ENCODE results near the gene PAPPA. TPM values are rescaled to one million over a fixed set of nuclear protein-coding genes. Genes with fewer than 3 reads are reported as not detected.

Gene PAPPA
- total RNA-seq, 1 experiment from 2014 or later = 0.22 TPM

- Mint-ChIP-seq H3K27ac (no peak overlapping the region), H3K36me3 (peaks cover 3% of the 10 kb centered on the region; the same call in 1 of the 2 replicates), H3K27me3 (ENCODE audit: low read depth) (no peaks in the 10 kb centered on the region), H3K4me1 (no peaks in the 10 kb centered on the region), H3K4me3 (no peak overlapping the region), H3K9me3 (no peaks in the 10 kb centered on the region)
- ChIA-PET CTCF (interaction anchor here (0.7 to 2.7 kb wide), 2 partner anchors 72 to 139 kb away, joined by 3 to 5 read pairs; no protein-coding TSS in a partner anchor), POLR2A (no interaction called here)
- no peak for TF ChIP-seq ZNF396 (CRISPR knock-in tag; IDR thresholded peaks at IDR 0.05; ENCODE audit: borderline replicate concordance)
- TF ChIP-seq, protein P1, sequence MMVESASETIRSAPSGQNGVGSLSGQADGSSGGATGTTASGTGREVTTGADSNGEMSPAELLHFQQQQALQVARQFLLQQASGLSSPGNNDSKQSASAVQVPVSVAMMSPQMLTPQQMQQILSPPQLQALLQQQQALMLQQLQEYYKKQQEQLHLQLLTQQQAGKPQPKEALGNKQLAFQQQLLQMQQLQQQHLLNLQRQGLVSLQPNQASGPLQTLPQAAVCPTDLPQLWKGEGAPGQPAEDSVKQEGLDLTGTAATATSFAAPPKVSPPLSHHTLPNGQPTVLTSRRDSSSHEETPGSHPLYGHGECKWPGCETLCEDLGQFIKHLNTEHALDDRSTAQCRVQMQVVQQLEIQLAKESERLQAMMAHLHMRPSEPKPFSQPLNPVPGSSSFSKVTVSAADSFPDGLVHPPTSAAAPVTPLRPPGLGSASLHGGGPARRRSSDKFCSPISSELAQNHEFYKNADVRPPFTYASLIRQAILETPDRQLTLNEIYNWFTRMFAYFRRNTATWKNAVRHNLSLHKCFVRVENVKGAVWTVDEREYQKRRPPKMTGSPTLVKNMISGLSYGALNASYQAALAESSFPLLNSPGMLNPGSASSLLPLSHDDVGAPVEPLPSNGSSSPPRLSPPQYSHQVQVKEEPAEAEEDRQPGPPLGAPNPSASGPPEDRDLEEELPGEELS (CRISPR knock-in tag; IDR thresholded peaks at IDR 0.05) = no peak
- no peak for TF ChIP-seq ZNF671 (CRISPR knock-in tag; IDR thresholded peaks at IDR 0.05)
- no peak for TF ChIP-seq TCF7 (CRISPR knock-in tag; IDR thresholded peaks at IDR 0.05; ENCODE audit: low read depth)
- TF ChIP-seq NFYB (CRISPR knock-in tag; conservative IDR thresholded peaks at IDR 0.05; ENCODE audit: low read depth) = no peak
- TF ChIP-seq ATF6 (CRISPR knock-in tag; IDR thresholded peaks at IDR 0.05) = no peak
- TF ChIP-seq, protein P2, sequence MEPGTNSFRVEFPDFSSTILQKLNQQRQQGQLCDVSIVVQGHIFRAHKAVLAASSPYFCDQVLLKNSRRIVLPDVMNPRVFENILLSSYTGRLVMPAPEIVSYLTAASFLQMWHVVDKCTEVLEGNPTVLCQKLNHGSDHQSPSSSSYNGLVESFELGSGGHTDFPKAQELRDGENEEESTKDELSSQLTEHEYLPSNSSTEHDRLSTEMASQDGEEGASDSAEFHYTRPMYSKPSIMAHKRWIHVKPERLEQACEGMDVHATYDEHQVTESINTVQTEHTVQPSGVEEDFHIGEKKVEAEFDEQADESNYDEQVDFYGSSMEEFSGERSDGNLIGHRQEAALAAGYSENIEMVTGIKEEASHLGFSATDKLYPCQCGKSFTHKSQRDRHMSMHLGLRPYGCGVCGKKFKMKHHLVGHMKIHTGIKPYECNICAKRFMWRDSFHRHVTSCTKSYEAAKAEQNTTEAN (CRISPR knock-in tag; IDR thresholded peaks at IDR 0.05) = no peak
- TF ChIP-seq ELF4 (CRISPR knock-in tag; IDR thresholded peaks at IDR 0.05; ENCODE audit: low read depth) = no peak
- TF ChIP-seq, protein P3, sequence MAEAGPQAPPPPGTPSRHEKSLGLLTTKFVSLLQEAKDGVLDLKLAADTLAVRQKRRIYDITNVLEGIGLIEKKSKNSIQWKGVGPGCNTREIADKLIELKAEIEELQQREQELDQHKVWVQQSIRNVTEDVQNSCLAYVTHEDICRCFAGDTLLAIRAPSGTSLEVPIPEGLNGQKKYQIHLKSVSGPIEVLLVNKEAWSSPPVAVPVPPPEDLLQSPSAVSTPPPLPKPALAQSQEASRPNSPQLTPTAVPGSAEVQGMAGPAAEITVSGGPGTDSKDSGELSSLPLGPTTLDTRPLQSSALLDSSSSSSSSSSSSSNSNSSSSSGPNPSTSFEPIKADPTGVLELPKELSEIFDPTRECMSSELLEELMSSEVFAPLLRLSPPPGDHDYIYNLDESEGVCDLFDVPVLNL (CRISPR knock-in tag; IDR thresholded peaks at IDR 0.05; ENCODE audit: borderline replicate concordance, low read depth) = no peak
- TF ChIP-seq, protein P4, sequence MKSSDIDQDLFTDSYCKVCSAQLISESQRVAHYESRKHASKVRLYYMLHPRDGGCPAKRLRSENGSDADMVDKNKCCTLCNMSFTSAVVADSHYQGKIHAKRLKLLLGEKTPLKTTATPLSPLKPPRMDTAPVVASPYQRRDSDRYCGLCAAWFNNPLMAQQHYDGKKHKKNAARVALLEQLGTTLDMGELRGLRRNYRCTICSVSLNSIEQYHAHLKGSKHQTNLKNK (CRISPR knock-in tag; IDR thresholded peaks at IDR 0.05) = no peak
- no peak for TF ChIP-seq ZNF416 (CRISPR knock-in tag; IDR thresholded peaks at IDR 0.05)
- no peak for TF ChIP-seq RORB (CRISPR knock-in tag; IDR thresholded peaks at IDR 0.05)
- ATAC-seq (no peak), DNase-seq (ENCODE audit: low spot score) (no peak)
Observed at GRCh38 chr9:116423149-116423548, 269.6 kb downstream of the PAPPA start.

GRCh38 chr9:116425244-116425643 is 271.7 kb downstream of the PAPPA start:
- ATAC-seq = no peak
- no peaks in the 10 kb centered on the region for H3K27me3 Mint-ChIP-seq (ENCODE audit: low read depth)
- H3K4me3 Mint-ChIP-seq = no peak overlapping the region
- ChIA-PET CTCF (no interaction called here), POLR2A (no interaction called here)
- H3K4me1 Mint-ChIP-seq = no peaks in the 10 kb centered on the region
- no peak overlapping the region for H3K27ac Mint-ChIP-seq
- DNase-seq (ENCODE audit: low spot score) = no peak
- TF ChIP-seq, protein P5, sequence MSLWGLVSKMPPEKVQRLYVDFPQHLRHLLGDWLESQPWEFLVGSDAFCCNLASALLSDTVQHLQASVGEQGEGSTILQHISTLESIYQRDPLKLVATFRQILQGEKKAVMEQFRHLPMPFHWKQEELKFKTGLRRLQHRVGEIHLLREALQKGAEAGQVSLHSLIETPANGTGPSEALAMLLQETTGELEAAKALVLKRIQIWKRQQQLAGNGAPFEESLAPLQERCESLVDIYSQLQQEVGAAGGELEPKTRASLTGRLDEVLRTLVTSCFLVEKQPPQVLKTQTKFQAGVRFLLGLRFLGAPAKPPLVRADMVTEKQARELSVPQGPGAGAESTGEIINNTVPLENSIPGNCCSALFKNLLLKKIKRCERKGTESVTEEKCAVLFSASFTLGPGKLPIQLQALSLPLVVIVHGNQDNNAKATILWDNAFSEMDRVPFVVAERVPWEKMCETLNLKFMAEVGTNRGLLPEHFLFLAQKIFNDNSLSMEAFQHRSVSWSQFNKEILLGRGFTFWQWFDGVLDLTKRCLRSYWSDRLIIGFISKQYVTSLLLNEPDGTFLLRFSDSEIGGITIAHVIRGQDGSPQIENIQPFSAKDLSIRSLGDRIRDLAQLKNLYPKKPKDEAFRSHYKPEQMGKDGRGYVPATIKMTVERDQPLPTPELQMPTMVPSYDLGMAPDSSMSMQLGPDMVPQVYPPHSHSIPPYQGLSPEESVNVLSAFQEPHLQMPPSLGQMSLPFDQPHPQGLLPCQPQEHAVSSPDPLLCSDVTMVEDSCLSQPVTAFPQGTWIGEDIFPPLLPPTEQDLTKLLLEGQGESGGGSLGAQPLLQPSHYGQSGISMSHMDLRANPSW (CRISPR knock-in tag; conservative IDR thresholded peaks at IDR 0.05; ENCODE audit: low read depth) = no peak
- no peak for TF ChIP-seq RELA (CRISPR knock-in tag; IDR thresholded peaks at IDR 0.05; ENCODE audit: borderline replicate concordance)
- TF ChIP-seq SMAD3 (CRISPR knock-in tag; IDR thresholded peaks at IDR 0.05; ENCODE audit: borderline replicate concordance) = no peak
- no peak for TF ChIP-seq FOXK1 (CRISPR knock-in tag; IDR thresholded peaks at IDR 0.05)
- H3K36me3 Mint-ChIP-seq = peaks cover 3% of the 10 kb centered on the region; the same call in 1 of the 2 replicates
- H3K9me3 Mint-ChIP-seq = no peaks in the 10 kb centered on the region

All from WTC11 (cell line).